SK-N-SH (cell line): Measurements from ENCODE around the gene EXOC3L1. TPM values are rescaled to one million over a fixed set of nuclear protein-coding genes. Genes with fewer than 3 reads are reported as not detected.

Source experiments
- CTCF ChIA-PET: fragments of 300-600, 350-600 bp; formaldehyde crosslinking; extraction: SDS; loops from one replicate; lab custom pipeline; 2021; lab: Yijun Ruan, JAX
- POLR2A ChIA-PET: fragments of 350-600 bp; sonication (Branson Sonifier 250); formaldehyde crosslinking; extraction: SDS; loops from one replicate; lab custom pipeline; 2020; ENCODE audit warnings: antibody characterized with exemption, inconsistent platforms; lab: Yijun Ruan, JAX
- DNase-seq: peaks from one replicate; pipeline ENCODE4 v3.0.0; 2012
- H2AFZ ChIP-seq: fragments of 200-600 bp; sonication (generic); 2 replicates; pipeline ENCODE4 v1.8.1; 2016; ENCODE audit warnings: antibody characterized with exemption, mild to moderate bottlenecking, low read depth
- H3F3A ChIP-seq: fragments of 200-600 bp; sonication (generic); replicated peaks from 2 replicates; pipeline ENCODE3; 2016; ENCODE audit warnings: antibody characterized with exemption, mild to moderate bottlenecking; ENCODE audit not compliant: insufficient read depth
- H3K27ac ChIP-seq, 2 experiments: fragments of 200-500 bp in 1 of 2; fragments of 200-600 bp in 1 of 2; sonication (Bioruptor generic) in 1 of 2; sonication (generic), shearing (Covaris generic) in 1 of 2; 2 replicates each; pipeline versions ENCODE4 v1.5.1 to v1.6.1; 2014 to 2016; ENCODE audit warnings: low read depth in 2 of 2, inconsistent platforms in 1 of 2, low read length in 1 of 2, mild to moderate bottlenecking in 1 of 2, mixed read lengths in 1 of 2
- H3K27me3 ChIP-seq: fragments of 200-600 bp; sonication (generic), shearing (Covaris generic); 2 replicates; pipeline ENCODE4 v1.6.1; 2016; ENCODE audit warnings: mixed run types; ENCODE audit not compliant: insufficient read depth
- H3K36me3 ChIP-seq, 2 experiments: fragments of 200-500 bp in 1 of 2; fragments of 200-600 bp in 1 of 2; sonication (Bioruptor generic) in 1 of 2; sonication (generic) in 1 of 2; replicated peaks in 1 of 2; 2 replicates each; pipeline versions ENCODE3 to v1.5.1; 2014 to 2016; ENCODE audit warnings: low read length in 1 of 2, mild to moderate bottlenecking in 1 of 2; ENCODE audit not compliant: insufficient read depth in 2 of 2, control insufficient read depth in 1 of 2
- H3K4me1 ChIP-seq, 2 experiments: fragments of 200-500 bp in 1 of 2; fragments of 200-600 bp in 1 of 2; sonication (Bioruptor generic) in 1 of 2; sonication (generic), shearing (Covaris generic) in 1 of 2; 2 replicates each; pipeline versions ENCODE4 v1.5.1 to v1.6.1; 2014 to 2016; ENCODE audit warnings: low read depth in 1 of 2, low read length in 1 of 2, mixed run types in 1 of 2; ENCODE audit not compliant: insufficient read depth in 2 of 2, control insufficient read depth in 1 of 2
- H3K4me2 ChIP-seq: fragments of 200-600 bp; sonication (generic), shearing (Covaris generic); 2 replicates; pipeline ENCODE4 v1.6.1; 2017; ENCODE audit warnings: mixed run types
- H3K4me3 ChIP-seq, 2 experiments: fragments of 200-500 bp in 1 of 2; fragments of 200-600 bp in 1 of 2; sonication (Bioruptor generic) in 1 of 2; sonication (generic), shearing (Covaris generic) in 1 of 2; 2 replicates each; pipeline versions ENCODE4 v1.5.1 to v1.8.1; 2014 to 2016; ENCODE audit warnings: low read depth in 2 of 2, inconsistent platforms in 1 of 2, low read length in 1 of 2, mild to moderate bottlenecking in 1 of 2, mixed read lengths in 1 of 2, moderate library complexity in 1 of 2
- H3K79me2 ChIP-seq: fragments of 200-600 bp; sonication (generic); 2 replicates; pipeline ENCODE4 v1.8.1; 2017; ENCODE audit warnings: mild to moderate bottlenecking; ENCODE audit not compliant: insufficient read depth
- H3K9ac ChIP-seq: fragments of 200-600 bp; sonication (generic); 2 replicates; pipeline ENCODE4 v1.6.1; 2017; ENCODE audit warnings: mixed run types
- H3K9me2 ChIP-seq: fragments of 200-600 bp; sonication (generic); 2 replicates; pipeline ENCODE4 v1.6.1; 2017; ENCODE audit warnings: mixed run types
- H3K9me3 ChIP-seq: fragments of 200-600 bp; sonication (generic); 2 replicates; pipeline ENCODE4 v1.6.1; 2017; ENCODE audit warnings: mixed run types, mild to moderate bottlenecking, moderate library complexity
- H4K20me1 ChIP-seq: fragments of 200-600 bp; sonication (generic); 2 replicates; pipeline ENCODE4 v1.6.1; 2017; ENCODE audit warnings: mild to moderate bottlenecking, mixed run types; ENCODE audit not compliant: insufficient read depth
- CTCF ChIP-seq: fragments of 200-600 bp; sonication (generic); IDR thresholded peaks from 2 replicates; pipeline ENCODE4 v1.6.1; 2017; ENCODE audit warnings: antibody characterized with exemption, mild to moderate bottlenecking, moderate library complexity
- ELF1 ChIP-seq: IDR thresholded peaks from 2 replicates; pipeline ENCODE4 v1.4.0; 2012
- EZH2phosphoT487 ChIP-seq: fragments of 200-600 bp; sonication (generic); IDR thresholded peaks from 2 replicates; pipeline ENCODE4 v1.6.1; 2017; ENCODE audit warnings: low read depth, mixed run types, mild to moderate bottlenecking, antibody characterized with exemption, moderate library complexity, borderline replicate concordance
- GATA2 ChIP-seq: sonication (generic); formaldehyde crosslinking; IDR thresholded peaks from 2 replicates; pipeline ENCODE4 v1.5.0; 2020; ENCODE audit warnings: mild to moderate bottlenecking, missing genetic modification reagents
- JUND ChIP-seq: IDR thresholded peaks from 2 replicates; pipeline ENCODE4 v1.4.0; 2012
- MAX ChIP-seq: IDR thresholded peaks from 2 replicates; pipeline ENCODE4 v1.4.0; 2012; ENCODE audit warnings: low read depth
- MEF2A ChIP-seq: IDR thresholded peaks from 2 replicates; pipeline ENCODE4 v1.4.0; 2012; ENCODE audit warnings: low read depth, borderline replicate concordance
- MXI1 ChIP-seq: IDR thresholded peaks from 2 replicates; pipeline ENCODE4 v1.6.1; 2012; ENCODE audit warnings: mild to moderate bottlenecking, low read depth, low read length, improper control_type of control experiment
- NFIC ChIP-seq: IDR thresholded peaks from 2 replicates; pipeline ENCODE4 v1.4.0; 2012; ENCODE audit warnings: borderline replicate concordance
- NRF1 ChIP-seq: IDR thresholded peaks from 2 replicates; pipeline ENCODE4 v1.6.1; 2012; ENCODE audit warnings: low read depth, mild to moderate bottlenecking, low read length
- PBX3 ChIP-seq: IDR thresholded peaks from 2 replicates; pipeline ENCODE4; 2012
- POLR2AphosphoS5 ChIP-seq: IDR thresholded peaks from 2 replicates; pipeline ENCODE4 v1.6.1; 2012; ENCODE audit warnings: low read depth, low read length
- RCOR1 ChIP-seq: fragments of 150-350 bp; IDR thresholded peaks from 2 replicates; pipeline ENCODE4 v1.6.1; 2017; ENCODE audit warnings: antibody characterized with exemption, low read length
- RXRA ChIP-seq: IDR thresholded peaks from 2 replicates; pipeline ENCODE4 v1.4.0; 2012; ENCODE audit warnings: low read depth, mild to moderate bottlenecking, borderline replicate concordance
- SMC3 ChIP-seq: IDR thresholded peaks from 2 replicates; pipeline ENCODE4 v1.6.1; 2012; ENCODE audit warnings: low read depth, low read length, improper control_type of control experiment
- TAF1 ChIP-seq: IDR thresholded peaks from 2 replicates; pipeline ENCODE4 v1.6.1; 2012; ENCODE audit warnings: low read depth, mild to moderate bottlenecking, low read length, moderate library complexity, borderline replicate concordance
- USF2 ChIP-seq: fragments of 150-350 bp; IDR thresholded peaks from 2 replicates; pipeline ENCODE4 v1.6.1; 2017; ENCODE audit warnings: antibody characterized with exemption, low read length, low read depth, borderline replicate concordance
- YY1 ChIP-seq: IDR thresholded peaks from 2 replicates; pipeline ENCODE4 v1.4.0; 2012; ENCODE audit warnings: low read depth, mild to moderate bottlenecking
- WGBS: methylation state at CpG from one replicate; pipeline ENCODE4 v1.1.6; 2017; ENCODE audit warnings: low lambda C conversion rate; 5-methylcytosine and 5-hydroxymethylcytosine counted together
- polyA plus RNA-seq, 3 experiments: library from polyadenylated mRNA; depleted of rRNA; stranded (reverse); fragments of >200 nt; gene quantifications; 2 replicates each; pipeline ENCODE4 v1.2.3, GENCODE V29; 2012

Gene EXOC3L1
- polyA plus RNA-seq, 1 of the 3 experiments (the other 2 are of a cell fraction): 0.46 TPM

GRCh38 chr16:67201411-67202345, 11.7 kb upstream of the EXOC3L1 start:
- CTCF ChIA-PET: interaction anchor here (1.2 kb wide), 1 partner anchor 46 kb away, joined by 3 read pairs; no protein-coding TSS in a partner anchor
- TF ChIP-seq MEF2A (no peak), TAF1 (no peak), CTCF (no peak), RCOR1 (no peak), NRF1 (no peak), JUND (no peak), YY1 (no peak), ELF1 (no peak), NFIC (no peak), MAX (no peak)
- TF ChIP-seq, all 33 proteins: peak for 0
- Histone ChIP-seq H3K27ac (no peak overlapping the region), H3K79me2 (0 out of 2 replicates have a peak, but pooled peaks cover under 1% of the 10 kb centered on the region), H3K9me3 (no peaks in the 10 kb centered on the region), H3K36me3 (peaks cover 13 to 62% of the 10 kb centered on the region in 2 experiments), H3K4me3 (no peak overlapping the region), H4K20me1 (no peaks in the 10 kb centered on the region), H2AFZ (no peak overlapping the region), H3K4me1 (no peaks in the 10 kb centered on the region; a peak in 1 of 4 replicates), H3K9me2 (no peaks in the 10 kb centered on the region), H3K27me3 (no peaks in the 10 kb centered on the region), H3K9ac (no peak overlapping the region), H3F3A (peaks cover 16% of the 10 kb centered on the region), H3K4me2 (no peak overlapping the region)
- POLR2A ChIA-PET: interaction anchor here (0.7 to 1.0 kb wide), 4 partner anchors 9 to 17 kb away, joined by 3 to 5 read pairs (median 4); no protein-coding TSS in a partner anchor
- no peak for DNase-seq
- 97% methylated on average over 35 of the region's 40 CpGs for WGBS

GRCh38 chr16:67200491-67200890, 10.6 kb upstream of the EXOC3L1 start:
- no peak overlapping the region for H3K4me3 ChIP-seq
- no peaks in the 10 kb centered on the region for H3K9me2 ChIP-seq
- ChIA-PET CTCF (interaction anchor here (1.0 kb wide), 1 partner anchor 305 kb away, joined by 4 read pairs; no protein-coding TSS in a partner anchor), POLR2A (interaction anchor here (1.4 kb wide), 1 partner anchor 8 kb away, joined by 4 read pairs; no protein-coding TSS in a partner anchor)
- H3K4me2 ChIP-seq: no peak overlapping the region
- no peaks in the 10 kb centered on the region for H3K27me3 ChIP-seq
- H3K79me2 ChIP-seq: peaks cover 12% of the 10 kb centered on the region; the same call in 1 of the 2 replicates
- no peaks in the 10 kb centered on the region for H3K9me3 ChIP-seq
- H3K9ac ChIP-seq: no peak overlapping the region
- no peak overlapping the region for H2AFZ ChIP-seq
- DNase-seq: no peak
- WGBS: 100% methylated on average over 1 of the region's 8 CpGs
- H3K4me1 ChIP-seq: no peaks in the 10 kb centered on the region; a peak in 1 of 4 replicates
- H3K36me3 ChIP-seq: peaks cover 25 to 74% of the 10 kb centered on the region in 2 experiments
- H3K27ac ChIP-seq: no peak overlapping the region
- H3F3A ChIP-seq: peaks cover 24% of the 10 kb centered on the region
- no peak for TF ChIP-seq RXRA
- no peak for TF ChIP-seq POLR2AphosphoS5
- TF ChIP-seq PBX3: no peak
- no peak for TF ChIP-seq ELF1
- no peak for TF ChIP-seq GATA2 (CRISPR knock-in tag)
- no peak for TF ChIP-seq EZH2phosphoT487
- TF ChIP-seq SMC3: no peak
- no peak for TF ChIP-seq USF2
- TF ChIP-seq MXI1: no peak
- TF ChIP-seq YY1: no peak
- no peaks in the 10 kb centered on the region for H4K20me1 ChIP-seq
